Stomach (tissue), 9 donors: ENCODE measurements around the gene SETD4. TPM values are rescaled to one million over a fixed set of nuclear protein-coding genes. Genes with fewer than 3 reads are reported as not detected.

Experiments
- DNase-seq, 2 donors: peaks; one replicate each; pipeline versions ENCODE4 v3.0.0 to v3.0.0-alpha.2; 2013 to 2019
- H3K27ac ChIP-seq, 5 donors: fragments of 200-600 bp in 4 of 5; sonication (generic) in 4 of 5; one replicate each; pipeline ENCODE4 v1.5.1; 2013 to 2019; ENCODE audit warnings: mild to moderate bottlenecking in 1 of 5, moderate library complexity in 1 of 5
- H3K27me3 ChIP-seq, 3 donors: fragments of 200-600 bp; sonication (generic); one replicate each; pipeline ENCODE4 v1.5.1; 2017 to 2019; ENCODE audit warnings: mixed run types in 1 of 3
- H3K36me3 ChIP-seq, 4 donors: fragments of 200-600 bp; sonication (generic); 1 replicate in 3 of 4; 2 replicates in 1 of 4; pipeline ENCODE4 v1.5.1; 2016 to 2019
- H3K4me1 ChIP-seq, 4 donors: fragments of 200-600 bp; sonication (generic); one replicate each; pipeline ENCODE4 v1.5.1; 2016 to 2019
- H3K4me3 ChIP-seq, 4 donors: fragments of 200-600 bp; sonication (generic) in 3 of 4; one replicate each; pipeline ENCODE4 v1.5.1; 2016 to 2019; ENCODE audit warnings: mild to moderate bottlenecking in 1 of 4
- H3K9me3 ChIP-seq, 4 donors: fragments of 200-600 bp; sonication (generic); one replicate each; pipeline ENCODE4 v1.5.1; 2016 to 2019
- EP300 ChIP-seq: sonication (generic); formaldehyde crosslinking; IDR thresholded peaks from one replicate; pipeline ENCODE4 v1.6.1; 2017; ENCODE audit warnings: antibody characterized with exemption
- POLR2A ChIP-seq, 4 donors: fragments of 450-650 bp; IDR thresholded peaks; one replicate each; pipeline ENCODE4 v1.6.1; 2016; ENCODE audit warnings: antibody characterized with exemption in 4 of 4, control low read depth in 2 of 4, mild to moderate bottlenecking in 1 of 4, moderate library complexity in 1 of 4
- POLR2AphosphoS5 ChIP-seq, 3 donors: sonication (generic); formaldehyde crosslinking; IDR thresholded peaks; one replicate each; pipeline ENCODE4 v1.6.1; 2016; ENCODE audit warnings: antibody characterized with exemption in 3 of 3
- WGBS, 5 donors: extraction: QIAGEN DNeasy Blood & Tissue Kit in 3 of 5; methylation state at CpG; one replicate each; pipeline versions ENCODE4 v1.1.5 to v1.1.7; 2013 to 2018; 5-methylcytosine and 5-hydroxymethylcytosine counted together
- intact Hi-C: fragments of 100-400 bp; cut with DNase I; formaldehyde crosslinking; loops from one replicate; pipeline ENCODE4 v1.15.1; 2023; ENCODE audit warnings: low total_unique reads
- polyA plus RNA-seq, 3 donors: library from polyadenylated mRNA; stranded (reverse); fragments of 200-250 nt; gene quantifications; one replicate each; pipeline ENCODE4 v1.2.3, GENCODE V29; 2013
- total RNA-seq, 5 donors: library from RNA; depleted of rRNA; stranded (reverse); fragments of >200 nt; gene quantifications; one replicate each; pipeline versions ENCODE4 v1.1.0 to v1.2.3, GENCODE V29; 2014 to 2016
- TF ChIP-seq, protein P1 (sequence below), 7 experiments: fragments of 450-650 bp in 4 of 7; fragments of 200-600 bp in 3 of 7; sonication (generic) in 3 of 7; IDR thresholded peaks; one replicate each; pipeline ENCODE4 v1.5.1; 2016 to 2019; ENCODE audit warnings: antibody characterized with exemption in 7 of 7, control low read depth in 2 of 7, mild to moderate bottlenecking in 1 of 7
- donor health status: healthy with polysubstance abuse.
- donor health status: Bipolar disorder and iron deficiency.
- donor health status: healthy.

The SETD4 gene
- total and polyA plus RNA-seq, 8 donors = 6.9 to 87.5 (median 25.5) TPM

DNA sequence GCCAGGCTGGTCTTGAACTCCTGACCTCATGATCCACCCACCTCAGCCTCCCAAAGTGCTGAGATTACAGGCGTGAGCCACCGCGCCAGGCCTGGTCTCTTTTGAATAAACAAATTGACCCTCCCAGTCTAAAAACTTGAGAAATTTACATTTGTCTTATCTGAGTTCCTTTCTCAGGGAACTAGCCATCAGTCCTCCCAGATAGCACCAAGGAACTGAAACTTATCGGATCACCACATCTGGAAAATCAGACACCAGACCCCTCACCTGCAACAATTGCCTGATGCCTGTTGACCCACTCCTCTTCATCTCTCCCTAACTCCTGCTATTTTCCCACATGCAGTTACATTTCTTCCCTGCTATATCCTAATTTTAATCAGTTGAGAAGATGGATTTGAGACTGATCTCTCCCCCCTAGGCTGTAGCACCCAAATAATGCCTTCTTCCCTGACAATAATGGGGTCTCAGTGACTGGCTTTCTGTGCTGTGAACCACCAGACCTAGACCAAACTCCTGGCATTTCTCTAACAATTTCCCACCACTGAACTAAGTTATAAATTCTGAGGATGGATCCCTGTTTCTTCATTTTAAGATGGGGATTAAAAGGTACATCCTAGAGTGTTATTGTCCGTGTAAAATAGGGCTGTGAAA lies 8.5 kb upstream of the SETD4 start:
- no peaks in the 10 kb centered on the region for H3K27me3 ChIP-seq
- H3K36me3 ChIP-seq = peaks cover 7 to 25% (median 18%) of the 10 kb centered on the region in 4 donors

GRCh38 chr21:36065497-36066036 lies 5.2 kb upstream of the SETD4 start:
- H3K9me3 ChIP-seq = peaks cover 0 to 10% (median 3%) of the 10 kb centered on the region in 4 donors

More for the DNA sequence above, 8.5 kb upstream of the SETD4 start:
- TF ChIP-seq, protein P1, sequence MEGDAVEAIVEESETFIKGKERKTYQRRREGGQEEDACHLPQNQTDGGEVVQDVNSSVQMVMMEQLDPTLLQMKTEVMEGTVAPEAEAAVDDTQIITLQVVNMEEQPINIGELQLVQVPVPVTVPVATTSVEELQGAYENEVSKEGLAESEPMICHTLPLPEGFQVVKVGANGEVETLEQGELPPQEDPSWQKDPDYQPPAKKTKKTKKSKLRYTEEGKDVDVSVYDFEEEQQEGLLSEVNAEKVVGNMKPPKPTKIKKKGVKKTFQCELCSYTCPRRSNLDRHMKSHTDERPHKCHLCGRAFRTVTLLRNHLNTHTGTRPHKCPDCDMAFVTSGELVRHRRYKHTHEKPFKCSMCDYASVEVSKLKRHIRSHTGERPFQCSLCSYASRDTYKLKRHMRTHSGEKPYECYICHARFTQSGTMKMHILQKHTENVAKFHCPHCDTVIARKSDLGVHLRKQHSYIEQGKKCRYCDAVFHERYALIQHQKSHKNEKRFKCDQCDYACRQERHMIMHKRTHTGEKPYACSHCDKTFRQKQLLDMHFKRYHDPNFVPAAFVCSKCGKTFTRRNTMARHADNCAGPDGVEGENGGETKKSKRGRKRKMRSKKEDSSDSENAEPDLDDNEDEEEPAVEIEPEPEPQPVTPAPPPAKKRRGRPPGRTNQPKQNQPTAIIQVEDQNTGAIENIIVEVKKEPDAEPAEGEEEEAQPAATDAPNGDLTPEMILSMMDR (IDR thresholded peaks at IDR 0.05) = no peak
- TF ChIP-seq POLR2AphosphoS5 (IDR thresholded peaks at IDR 0.05) = no peak
- no peak for TF ChIP-seq POLR2A (IDR thresholded peaks at IDR 0.05)
- TF ChIP-seq EP300 = no peak
- H3K9me3 ChIP-seq = peaks cover 0 to 10% (median 3%) of the 10 kb centered on the region in 4 donors
- intact Hi-C loops = no loop called here
- peaks cover 26 to 47% (median 41%) of the 10 kb centered on the region in 4 donors for H3K4me1 ChIP-seq
- WGBS, 5 donors = 95 to 100% (median 96%) methylated on average over 5 of the region's 5 CpGs
- H3K27ac ChIP-seq = peak overlapping the region in 4 of 5 donors; percentile 87 to 91 (median 88)
- no peak overlapping the region for H3K4me3 ChIP-seq
- no peak for DNase-seq

GRCh38 chr21:36064085-36064460 lies 3.7 kb upstream of the SETD4 start:
- peaks cover 10 to 16% (median 14%) of the 10 kb centered on the region in 4 donors for H3K4me1 ChIP-seq
- TF ChIP-seq, protein P1 (IDR thresholded peaks at IDR 0.05) = no peak
- TF ChIP-seq POLR2A (IDR thresholded peaks at IDR 0.05) = no peak
- no peak for TF ChIP-seq EP300
- no peak for TF ChIP-seq POLR2AphosphoS5 (IDR thresholded peaks at IDR 0.05)
- no peak for DNase-seq
- no peaks in the 10 kb centered on the region for H3K27me3 ChIP-seq
- H3K27ac ChIP-seq = no peak overlapping the region
- WGBS, 5 donors = 79 to 88% (median 82%) methylated on average over 4 of the region's 4 CpGs
- H3K4me3 ChIP-seq = no peak overlapping the region
- H3K9me3 ChIP-seq = peaks cover 0 to 8% (median 3%) of the 10 kb centered on the region in 4 donors
- intact Hi-C loops = loop anchor here (5.0 kb wide), 1 partner anchor 48 kb away; no protein-coding TSS in a partner anchor
- no peaks in the 10 kb centered on the region for H3K36me3 ChIP-seq

More at GRCh38 chr21:36065497-36066036, 5.2 kb upstream of the SETD4 start:
- WGBS, 5 donors = 43 to 51% (median 46%) methylated on average over 3 of the region's 3 CpGs
- Histone ChIP-seq H3K27me3 (no peaks in the 10 kb centered on the region), H3K4me1 (peaks cover 11 to 20% (median 15%) of the 10 kb centered on the region in 4 donors), H3K36me3 (no peaks in the 10 kb centered on the region), H3K4me3 (no peak overlapping the region), H3K27ac (no peak overlapping the region)
- intact Hi-C loops = no loop called here
- peak in 1 of 2 donors; percentile 43 for DNase-seq
- TF ChIP-seq EP300 = no peak
- TF ChIP-seq POLR2AphosphoS5 (IDR thresholded peaks at IDR 0.05) = no peak
- no peak for TF ChIP-seq POLR2A (IDR thresholded peaks at IDR 0.05)
- TF ChIP-seq, protein P1 (IDR thresholded peaks at IDR 0.05) = no peak

DNA sequence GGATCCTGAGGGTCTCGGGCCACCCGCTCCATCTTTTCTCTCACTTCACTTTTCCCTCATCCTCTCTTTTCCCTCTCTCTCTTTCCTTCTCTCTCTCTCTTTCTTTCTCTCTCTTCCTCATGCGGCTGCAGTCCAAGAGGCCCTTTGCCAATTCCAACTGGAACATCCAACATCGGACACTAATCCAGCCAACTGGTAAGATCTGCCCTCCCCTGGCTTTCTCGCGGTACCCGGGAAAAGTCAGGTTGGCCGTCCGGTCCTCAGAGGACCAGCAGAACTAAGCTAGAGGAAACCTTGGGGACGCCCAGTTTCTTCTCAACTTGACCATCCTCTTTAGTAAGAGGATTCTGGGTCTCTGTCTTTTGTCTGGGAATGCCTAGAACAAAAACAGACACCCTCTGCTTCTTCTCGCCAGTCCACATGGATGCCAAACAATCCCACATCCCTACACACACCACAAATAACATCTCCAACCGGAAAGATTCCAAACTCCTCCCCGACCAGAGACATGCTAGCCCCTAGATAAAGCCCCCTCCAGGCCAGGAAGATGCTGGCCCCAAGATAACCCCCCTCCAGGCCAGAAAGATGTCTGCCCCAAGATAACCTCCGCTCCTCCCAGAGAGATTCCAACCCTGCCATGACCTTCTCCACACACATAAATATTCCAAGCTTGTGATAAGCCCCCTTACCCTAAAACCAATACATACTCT lies 3.2 kb upstream of the SETD4 start:
- no peaks in the 10 kb centered on the region for H3K27me3 ChIP-seq
- DNase-seq = no peak
- 85 to 91% (median 88%) methylated on average over 14 of the region's 14 CpGs for WGBS, 5 donors
- intact Hi-C loops = loop anchor here (5.0 kb wide), 1 partner anchor 49 kb away; no protein-coding TSS in a partner anchor
- no peak overlapping the region for H3K27ac ChIP-seq
- H3K4me3 ChIP-seq = no peak overlapping the region
- H3K4me1 ChIP-seq = peaks cover 11 to 19% (median 18%) of the 10 kb centered on the region in 4 donors
- H3K9me3 ChIP-seq = peaks cover 0 to 3% (median 0%) of the 10 kb centered on the region in 4 donors
- H3K36me3 ChIP-seq = peaks cover 0 to 2% (median 2%) of the 10 kb centered on the region in 4 donors
- TF ChIP-seq POLR2AphosphoS5 (IDR thresholded peaks at IDR 0.05) = no peak
- no peak for TF ChIP-seq POLR2A (IDR thresholded peaks at IDR 0.05)
- TF ChIP-seq, protein P1 (IDR thresholded peaks at IDR 0.05) = no peak
- TF ChIP-seq EP300 = no peak
